ENCODE data around the gene CHRNA5.
A peak's percentile ranks its signal among the peaks of the same experiment; 100 is the strongest.

The CHRNA5 gene

DNA sequence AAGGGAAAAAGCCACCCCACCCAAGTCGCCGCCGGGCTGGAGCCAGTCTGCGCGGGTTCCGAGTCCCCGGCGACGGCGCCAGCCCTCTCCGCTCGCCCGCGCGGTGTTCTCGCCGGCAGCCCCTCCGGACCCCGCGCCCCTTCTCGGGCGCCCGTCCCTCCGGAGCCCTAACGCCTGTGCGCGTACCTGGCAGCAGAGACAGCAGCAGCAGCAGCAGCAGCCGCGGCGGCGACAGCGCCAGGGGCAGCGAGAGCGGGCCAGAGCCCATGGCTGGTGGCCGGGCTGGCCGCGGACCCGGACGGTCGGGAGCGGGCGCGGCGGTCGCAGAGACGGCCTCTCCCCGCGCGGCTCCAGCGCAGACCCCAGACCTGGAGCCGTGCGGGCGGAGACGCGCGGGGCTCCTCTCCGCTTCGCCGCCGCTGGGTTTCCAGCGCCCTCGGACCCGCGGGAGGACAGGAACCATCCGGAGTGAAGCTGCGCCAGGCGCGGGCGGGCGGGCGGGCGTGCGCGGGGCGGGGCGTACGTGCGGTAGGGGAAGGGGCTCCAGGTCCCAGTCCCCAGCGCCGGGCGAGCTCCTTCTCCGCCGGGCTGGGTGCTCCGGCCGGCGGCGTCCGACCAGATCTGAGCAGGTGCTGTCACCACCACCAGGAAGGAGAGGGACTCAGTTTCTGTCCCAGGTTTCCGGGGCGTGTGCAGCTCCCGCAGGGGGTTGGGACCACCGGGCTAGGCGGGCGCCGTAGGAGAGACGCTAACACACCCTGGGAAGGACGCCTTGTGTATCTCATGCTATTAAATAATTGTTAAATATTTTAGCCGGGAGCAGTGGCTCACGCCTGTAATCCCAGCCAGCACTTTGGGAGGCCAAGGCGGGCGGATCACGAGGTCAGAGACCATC is 55.5 kb downstream of the CHRNA5 start, which contains the start of gene CHRNA3:
Gene CHRNA3 (minus strand): TSS at position 470 of the 895 bp plus-strand sequence. CDS start 202 bp downstream, at position 268.
- DNase-seq, result peak; percentile 32

DNA sequence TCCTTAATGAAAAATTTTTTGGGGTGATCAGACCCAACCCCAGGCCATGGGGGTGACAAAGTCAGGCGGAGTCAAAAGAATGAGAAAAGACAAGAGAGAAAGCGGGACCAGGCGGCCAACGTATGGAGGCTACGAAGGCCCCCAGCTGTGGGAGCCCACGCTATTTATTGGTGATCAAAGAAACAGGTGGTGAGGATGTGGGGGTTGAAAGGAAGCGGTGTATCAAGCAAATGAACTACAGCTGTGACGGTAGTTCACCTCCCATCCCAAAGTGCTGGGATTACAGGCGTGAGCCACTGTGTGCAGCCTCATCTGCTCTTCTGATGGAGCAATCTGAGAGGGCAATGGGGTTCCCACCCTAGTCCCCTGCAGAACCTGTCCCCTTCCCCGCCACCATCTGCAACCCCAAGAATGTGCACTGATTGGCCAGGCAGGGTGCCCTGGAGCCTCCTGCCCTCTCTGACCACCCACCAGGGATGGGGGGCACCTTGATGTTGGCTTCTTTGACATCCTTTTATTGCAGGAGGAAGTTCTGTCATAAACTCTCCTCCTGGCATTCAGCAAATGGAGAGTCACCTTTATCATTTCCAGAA is 56.6 kb downstream of the CHRNA5 start:
- DNase-seq, result peak; percentile 38

DNA sequence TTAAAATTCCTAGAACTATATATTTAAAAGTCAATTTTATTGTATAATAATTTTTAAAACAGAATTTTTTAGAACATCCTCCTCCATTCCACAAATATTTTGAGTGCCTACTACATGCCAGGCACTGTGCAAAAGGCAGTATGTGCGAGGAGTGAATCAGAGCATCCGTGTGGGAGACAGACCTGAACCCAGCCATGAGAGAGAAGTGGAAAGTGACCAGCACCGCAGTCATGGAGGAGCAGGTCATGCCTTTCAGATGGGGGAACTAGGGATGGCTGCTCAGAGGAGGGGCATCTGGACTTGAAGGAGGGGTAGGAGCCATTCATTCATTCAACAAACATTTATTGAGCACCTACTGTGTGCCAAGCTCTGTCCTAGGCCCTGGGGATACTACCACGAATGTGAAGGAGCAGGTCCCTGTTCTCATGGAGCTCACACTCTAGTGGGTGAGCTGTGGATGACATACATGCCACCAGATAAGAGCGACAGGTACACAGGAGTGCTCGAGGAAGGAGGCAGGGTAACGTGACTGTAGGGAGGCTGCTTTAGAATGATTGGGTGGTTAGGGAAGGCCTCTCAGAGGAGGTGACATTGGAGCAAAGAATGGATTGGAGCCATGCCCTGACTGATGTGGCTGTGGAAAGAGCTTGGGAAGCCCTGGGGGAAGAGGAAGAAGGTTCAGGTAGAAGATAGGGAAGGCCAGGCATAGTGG is 58.6 kb downstream of the CHRNA5 start:
- no peak for DNase-seq

DNA sequence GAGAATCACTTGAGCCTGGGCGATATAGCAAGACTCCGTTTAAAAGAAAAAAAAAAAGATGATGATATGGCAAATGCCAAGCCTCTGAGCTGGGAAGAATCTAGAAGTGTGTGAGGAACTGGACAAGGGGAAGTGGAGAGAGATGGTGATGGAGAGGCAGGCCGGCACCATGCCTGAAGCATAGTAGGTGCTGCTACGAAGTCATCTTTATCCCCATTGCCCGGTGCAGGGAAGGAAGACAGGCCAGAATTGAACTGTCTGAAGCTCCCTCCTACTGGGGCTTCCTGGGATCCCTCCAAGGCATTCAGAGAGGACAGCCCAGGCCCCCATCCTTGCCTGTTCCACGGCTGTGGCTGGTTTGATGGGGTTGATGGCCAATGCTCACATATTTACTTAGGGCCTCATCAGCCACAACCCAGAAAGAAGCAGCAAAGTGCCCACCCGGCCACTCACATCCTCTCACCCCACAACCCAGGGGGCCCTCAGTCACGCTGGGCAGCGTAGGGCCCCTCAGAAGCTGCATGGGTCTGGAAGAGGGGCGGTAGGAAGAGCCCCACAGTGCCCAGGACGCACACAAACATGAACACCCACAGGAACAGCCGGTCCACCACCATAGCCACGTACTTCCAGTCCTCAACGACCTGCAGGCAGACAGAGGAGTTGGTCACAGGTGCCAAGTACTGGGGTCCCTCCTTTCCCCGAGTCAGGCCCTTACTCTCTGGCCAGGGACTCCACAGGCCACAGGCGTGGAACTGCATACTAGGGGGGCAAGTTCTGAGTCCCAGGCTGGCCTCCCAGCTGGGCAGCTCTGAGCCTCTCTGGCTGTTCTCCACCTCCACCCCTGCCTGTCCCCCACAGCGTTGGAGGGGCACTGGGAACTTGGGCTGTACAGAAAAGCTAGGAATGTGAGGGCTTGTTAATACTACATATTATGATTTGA is 59.6 kb downstream of the CHRNA5 start:
- DNase-seq, result no peak

DNA sequence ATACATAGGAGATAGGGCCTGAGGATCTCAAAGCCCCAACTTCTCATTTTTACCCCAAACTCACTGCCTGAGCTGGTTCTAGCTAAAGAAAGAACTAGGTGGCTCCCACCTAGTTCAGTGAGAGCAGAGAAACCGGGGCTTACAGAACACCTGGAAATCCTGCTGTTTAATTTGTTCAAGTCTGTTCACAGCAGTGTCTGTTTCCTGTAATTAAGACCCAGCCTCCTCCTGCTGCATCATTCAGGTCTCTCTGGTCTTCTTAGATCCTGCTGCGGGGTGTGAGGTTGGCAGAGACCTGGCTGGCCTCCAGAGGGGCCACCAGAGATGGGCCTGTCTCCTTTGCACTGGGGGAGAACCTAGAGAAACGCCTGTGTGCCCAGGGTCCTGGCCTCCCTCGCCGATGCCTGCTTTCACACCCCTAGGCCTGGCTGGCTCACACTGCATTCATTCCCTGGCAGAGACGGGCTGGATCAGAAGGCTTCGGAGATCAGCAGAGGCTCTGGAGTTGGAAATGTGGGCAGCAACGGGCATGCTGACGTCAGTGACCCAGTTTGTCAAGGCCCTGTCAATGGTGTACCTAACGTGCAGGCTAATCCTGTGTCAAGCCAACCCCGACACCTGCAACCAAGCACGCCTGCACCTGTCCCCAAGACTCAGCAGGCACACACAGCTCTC is 60.4 kb downstream of the CHRNA5 start:
- no peak for DNase-seq

DNA sequence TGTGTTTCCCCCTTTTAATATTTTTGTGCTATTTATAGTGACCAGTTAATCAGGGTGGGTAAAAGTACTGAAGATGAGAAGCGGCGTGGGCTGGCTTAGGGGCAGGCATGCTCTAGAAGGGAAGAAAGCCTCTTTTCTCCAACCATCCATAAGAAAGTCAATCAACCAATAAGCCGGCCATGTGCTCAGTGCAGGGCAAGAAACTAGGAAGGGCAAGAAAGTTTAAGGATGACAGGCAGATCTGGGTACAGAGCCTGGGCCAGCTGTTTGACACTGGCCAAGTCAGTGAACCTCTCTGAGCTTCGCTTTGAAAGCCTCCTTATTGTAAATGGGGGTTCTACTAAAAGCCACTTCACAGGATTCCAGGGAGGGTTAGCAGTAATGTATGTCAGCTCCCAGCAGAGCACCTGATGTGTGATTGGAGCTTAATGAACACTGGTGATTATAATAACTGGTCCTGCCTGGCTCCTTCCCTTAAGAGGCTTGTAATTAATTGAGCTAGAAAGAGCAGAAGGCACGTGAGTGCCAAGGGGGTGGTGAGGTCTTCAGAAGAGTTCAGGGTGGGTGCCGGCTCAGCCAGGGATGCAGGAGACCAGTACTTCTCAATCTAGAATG is 61.2 kb downstream of the CHRNA5 start:
- peak; percentile 76 for DNase-seq

DNA sequence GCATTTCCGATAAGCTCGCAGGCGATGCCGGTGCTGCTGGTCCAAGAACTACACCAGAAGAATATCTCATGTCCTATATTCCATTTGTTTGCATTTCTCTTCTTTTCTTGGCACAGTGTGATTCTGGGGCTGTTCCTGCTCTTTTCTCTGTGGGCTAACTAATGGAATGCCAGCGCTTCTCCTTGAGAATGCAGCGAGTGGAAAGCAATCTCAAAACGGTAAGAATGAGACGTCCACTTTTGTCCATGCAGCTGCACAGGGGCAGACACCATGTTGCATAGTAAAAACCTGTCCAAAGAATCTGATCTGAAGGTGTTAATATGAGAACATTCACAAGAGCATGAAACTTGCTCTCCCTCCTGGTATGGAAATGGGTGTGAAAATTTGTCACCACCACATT is 62.0 kb downstream of the CHRNA5 start:
- no peak for DNase-seq

DNA sequence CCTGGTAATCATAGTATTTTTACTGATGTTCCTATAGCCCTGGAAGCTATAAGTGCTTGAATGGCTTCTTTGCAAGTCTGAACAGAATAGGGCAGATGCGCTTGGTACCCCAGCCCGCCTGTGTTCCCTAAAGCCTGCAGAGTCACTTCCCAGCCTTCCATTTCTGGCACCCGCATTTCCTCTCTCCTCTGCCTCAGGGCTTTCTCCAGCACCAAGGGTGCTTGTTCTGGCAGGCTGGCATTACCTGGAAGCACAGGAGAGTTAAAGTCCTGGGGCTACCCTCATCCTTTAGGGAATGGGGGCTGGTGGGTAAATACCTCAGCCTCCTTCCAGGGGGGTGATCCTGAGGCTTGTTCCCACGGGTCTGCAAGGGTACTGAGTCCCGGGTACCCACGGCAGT is 62.9 kb downstream of the CHRNA5 start:
- DNase-seq, result no peak

DNA sequence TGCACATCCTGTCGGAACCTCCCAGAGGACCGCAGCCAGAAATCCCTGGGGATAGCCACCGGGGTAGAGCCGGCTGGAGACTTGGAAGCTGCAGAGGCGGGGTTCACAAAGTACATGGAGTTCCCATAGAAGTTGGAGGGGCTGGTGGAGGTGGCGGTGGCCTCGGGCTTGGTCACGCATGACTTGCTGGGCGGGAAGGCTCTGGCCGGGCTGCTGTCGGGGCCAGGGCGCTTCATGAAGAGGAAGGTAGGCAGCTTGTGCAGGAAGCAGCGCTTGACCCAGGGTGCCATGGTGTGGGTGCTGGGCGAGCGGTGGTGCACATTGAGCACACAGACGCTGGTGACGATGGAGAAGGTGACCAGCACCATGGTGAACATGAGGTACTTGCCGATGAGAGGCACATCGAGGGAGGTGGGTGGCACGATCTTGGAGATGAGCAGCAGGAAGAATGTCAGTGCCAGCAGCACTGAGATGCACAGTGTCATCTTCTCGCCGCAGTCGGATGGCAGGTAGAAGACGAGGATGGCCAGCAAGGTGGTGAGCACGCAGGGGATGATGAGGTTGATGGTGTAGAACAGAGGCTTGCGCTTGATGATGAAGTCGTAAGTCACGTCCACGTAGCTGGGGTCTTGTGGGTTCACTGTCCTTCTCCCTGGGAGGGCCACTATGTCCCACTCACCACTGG is 63.9 kb downstream of the CHRNA5 start:
- no peak for DNase-seq

DNA sequence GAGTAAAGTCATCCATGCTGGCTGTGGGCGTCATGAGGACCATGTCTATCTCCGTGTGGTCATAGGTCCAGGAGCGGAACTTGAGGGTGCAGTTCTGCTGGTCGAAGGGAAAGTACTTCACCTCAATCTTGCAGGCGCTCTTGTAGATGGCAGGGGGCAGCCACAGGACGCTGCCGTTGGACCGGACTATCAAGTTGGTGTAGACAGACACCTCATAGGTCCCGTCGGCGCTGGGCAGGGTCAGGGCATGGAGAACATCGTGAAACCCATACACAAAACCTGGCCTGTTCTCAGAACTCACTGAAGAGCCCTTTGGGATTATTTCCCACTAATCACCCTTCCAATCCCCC is 64.4 kb downstream of the CHRNA5 start:
- DNase-seq, result no peak

DNA sequence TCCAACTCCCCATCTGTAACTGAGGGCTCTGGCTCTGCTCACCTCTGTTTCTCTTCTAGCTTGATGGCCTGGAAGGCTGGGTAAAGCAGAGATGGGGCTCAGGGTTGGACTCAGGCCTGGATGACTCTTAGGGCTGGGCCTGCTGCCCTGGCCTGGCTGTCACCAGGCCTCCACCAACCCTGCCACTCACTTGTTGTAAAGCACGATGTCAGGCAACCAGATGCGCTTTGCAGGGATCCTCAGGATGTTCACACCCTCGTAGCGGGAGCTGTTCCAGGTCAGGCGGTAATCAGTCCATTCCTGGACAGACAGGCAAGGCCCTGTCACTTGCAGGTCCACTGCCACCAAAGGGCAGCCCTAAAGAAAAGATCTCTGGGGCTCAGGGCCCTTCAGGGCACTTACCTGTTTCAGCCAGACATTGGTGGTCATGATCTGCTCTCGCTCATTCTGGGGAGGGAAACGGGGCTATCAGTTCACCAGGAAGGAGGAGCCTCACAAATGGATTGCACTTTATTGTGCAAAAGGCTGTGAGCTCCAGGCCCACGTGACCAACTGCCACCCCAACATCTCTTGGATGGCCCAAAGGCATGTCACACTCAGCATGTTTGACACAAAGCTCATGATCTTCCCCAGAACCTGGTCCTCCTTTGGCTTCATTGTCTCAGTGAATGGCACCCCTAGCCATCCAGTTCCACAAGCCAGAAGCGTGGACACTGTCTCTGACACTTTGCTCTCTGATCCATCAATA is 65.7 kb downstream of the CHRNA5 start:
- DNase-seq, result no peak

DNA sequence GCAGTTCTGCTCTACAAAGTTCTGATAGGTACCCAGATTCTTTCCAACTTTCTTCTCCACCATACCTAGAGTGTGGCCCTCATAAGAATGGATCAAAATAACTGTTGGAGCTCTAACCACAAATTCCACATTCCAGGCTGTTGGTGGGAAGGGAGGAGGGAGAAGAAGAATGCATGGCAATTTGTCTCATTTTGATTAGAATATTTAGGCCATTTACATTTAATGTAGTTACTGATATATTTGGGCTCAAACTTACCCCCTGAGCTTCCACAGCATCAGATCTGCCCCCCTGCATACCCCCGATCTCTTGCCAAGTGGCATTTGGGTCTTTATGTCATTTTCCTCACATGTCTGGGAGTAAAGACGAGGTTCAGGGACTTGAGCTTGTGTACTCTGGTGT is 68.0 kb downstream of the CHRNA5 start:
- DNase-seq, result no peak

DNA sequence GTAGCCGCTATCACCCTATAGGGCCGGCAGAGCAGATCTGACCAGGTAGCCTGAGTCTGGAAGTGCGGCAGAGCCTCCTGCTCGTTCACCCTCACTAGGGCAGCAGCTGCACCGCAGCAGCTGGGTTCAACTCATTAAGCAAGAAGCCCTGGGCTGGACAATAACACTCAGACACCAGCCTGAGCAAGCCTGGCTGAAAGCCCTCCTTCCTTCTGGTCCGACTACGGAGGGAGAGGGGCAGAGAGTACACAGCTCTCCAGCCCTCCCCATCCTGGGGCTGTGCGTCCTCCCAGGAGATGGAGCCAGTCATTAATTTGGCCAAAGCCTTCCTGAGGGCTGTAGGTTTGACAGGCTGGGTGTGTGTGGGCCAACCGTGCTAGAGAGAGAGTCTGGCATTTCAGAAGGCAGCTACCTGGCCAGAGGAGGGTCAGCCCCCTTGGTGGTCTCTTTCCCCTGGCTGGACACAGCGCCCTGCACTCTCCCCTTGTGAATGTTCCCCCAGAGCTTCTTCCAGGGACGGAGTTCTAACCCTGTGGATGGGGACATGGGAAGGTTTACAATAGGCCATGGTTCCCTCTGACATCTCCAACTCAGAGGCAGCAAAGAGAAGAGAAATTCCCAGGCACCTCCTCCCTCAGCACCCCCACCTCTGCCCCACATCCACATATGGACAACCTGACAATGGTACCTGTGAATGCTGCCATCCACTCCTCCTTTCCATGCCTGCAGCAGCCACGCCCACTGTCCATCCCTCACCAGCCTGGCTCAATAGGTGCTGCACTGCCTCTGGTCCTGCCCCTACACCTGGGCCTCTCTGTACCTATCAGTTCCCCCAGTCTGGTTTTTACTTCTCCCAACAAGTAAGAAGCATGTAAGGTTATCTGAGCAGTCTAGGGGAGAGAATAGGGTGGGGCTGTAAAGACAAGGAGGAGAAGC is 69.2 kb downstream of the CHRNA5 start:
- peak; percentile 26 for DNase-seq

DNA sequence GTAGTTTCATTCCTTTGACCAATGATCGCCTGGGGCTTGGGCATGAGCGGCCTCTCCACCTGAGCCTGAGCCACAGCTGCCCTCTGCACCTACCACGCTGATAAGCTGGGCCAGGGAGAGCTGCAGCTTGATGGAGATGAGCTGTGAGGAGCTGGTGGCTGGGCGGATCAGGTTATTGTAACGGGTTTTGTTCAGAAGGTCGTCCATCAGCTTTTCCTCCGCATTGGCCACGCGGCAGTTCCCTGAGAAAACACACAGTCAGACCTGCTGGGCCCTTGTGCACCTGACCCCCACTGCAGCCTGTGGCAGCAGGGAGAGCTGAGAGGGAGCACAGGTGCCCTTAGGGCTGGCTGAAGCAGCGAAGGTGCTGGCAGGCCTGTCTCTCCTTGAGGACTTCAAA is 70.0 kb downstream of the CHRNA5 start:
- DNase-seq, result no peak

DNA sequence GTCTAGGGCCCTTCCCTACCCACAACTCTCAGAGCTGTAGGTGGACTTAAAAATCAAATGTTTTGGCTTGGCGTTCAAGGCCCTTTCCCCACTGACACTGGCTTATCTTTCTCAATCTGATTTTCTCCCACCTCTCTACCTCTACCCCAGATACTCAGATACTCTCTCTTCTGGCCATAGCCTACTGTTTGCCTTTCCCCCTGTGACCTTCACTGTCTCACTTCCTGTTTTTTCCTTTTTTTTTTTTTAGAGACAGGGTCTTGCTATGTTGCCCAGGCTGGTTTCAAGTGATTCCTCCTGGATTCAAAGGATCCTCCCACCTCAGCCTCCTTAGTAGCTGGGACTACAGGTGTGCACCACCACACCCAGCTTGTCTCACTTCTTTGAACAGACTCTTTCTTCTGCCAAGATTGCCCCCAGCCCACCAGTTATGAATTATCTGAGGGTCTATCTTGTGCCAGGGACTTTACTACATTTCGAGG is 71.1 kb downstream of the CHRNA5 start:
- DNase-seq, result no peak

DNA sequence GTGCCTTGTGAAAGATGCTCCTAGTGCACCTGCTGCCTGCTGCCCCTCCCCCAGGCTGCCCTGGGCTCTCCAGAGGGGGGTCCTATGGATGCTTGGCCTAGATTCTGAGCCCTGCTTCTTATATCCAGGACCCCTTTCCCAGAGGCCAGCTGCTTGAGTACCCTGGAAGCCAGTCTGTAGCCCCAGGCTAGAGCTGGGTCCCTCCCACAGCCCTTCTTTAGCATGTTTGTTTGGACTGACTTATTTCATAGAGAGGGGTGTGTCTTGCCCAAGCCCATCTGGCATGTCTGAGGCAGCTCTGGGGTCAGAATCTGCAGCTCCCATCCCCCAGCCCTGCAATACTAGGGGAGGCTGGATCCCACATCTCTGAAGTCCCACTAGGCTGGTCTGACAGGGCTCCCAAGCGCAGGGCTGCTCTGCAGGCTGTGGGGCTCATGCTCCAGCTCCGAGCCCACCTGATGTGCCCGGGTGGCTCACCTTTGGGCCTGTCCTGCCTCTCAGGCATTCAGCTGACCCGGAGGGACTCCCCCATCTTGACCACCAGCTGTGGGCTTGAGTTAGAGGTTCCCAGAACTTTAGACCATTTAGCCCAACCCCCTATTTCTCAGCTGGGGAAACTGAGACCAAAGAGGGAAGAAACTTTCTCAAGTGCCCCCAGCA is 72.6 kb downstream of the CHRNA5 start:
- DNase-seq, result peak; percentile 86

DNA sequence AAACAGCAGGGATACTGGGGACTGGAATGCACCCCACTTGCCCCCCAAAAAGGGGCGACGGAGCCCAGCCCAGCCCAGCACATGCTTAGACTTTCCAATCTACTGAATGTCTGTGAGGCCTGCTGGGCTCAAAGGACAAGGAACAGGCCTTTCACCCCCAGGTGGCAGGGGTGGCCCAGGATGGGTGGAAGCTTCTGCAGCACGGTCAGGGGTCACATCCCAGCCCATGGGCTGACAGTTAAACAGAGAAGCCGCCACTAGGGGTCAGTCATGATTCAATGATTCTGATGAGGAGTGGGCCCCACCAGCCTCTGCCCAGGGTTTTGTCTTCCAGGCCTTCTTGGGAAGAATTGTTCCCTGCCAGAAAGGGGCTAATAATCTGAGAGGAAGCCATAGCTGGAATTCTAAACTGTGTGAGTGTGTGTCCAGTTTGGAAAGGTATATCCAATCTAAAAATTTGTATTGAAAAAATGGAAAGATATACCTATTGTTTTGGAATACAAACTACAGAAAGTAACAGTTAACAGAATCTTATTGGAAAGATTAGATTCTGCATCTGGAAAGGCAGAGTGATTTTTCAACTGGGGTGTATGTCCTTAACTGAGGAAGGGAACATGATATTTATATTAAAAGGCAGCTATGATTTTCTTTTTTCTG is 73.5 kb downstream of the CHRNA5 start:
- peak; percentile 96 for DNase-seq
